Sciatic nerve (tissue), 2 donors: ENCODE results near the gene RNF41. TPM values are rescaled to one million over a fixed set of nuclear protein-coding genes. Genes with fewer than 3 reads are reported as not detected.

Source experiments
- ATAC-seq: fragments of 200-7000 bp; cut with Tn5 transposase; one replicate; pipeline ENCODE4 v1.9.1; 2020; ENCODE audit warnings: mild to moderate bottlenecking, moderate library complexity
- DNase-seq: peaks from one replicate; pipeline ENCODE4 v3.0.0-alpha.2; 2020; ENCODE audit warnings: low spot score
- intact Hi-C: fragments of 100-400 bp; cut with DNase I; formaldehyde crosslinking; loops from one replicate; pipeline ENCODE4 v1.14.2; 2022
- total RNA-seq: library from RNA; stranded (reverse); fragmentation: NEBNext Ultra II Directional; extraction: Animal tissue kit (Norgen Biotek cat#: 25700); gene quantifications from one replicate; pipeline ENCODE4 v1.2.1, GENCODE V29; 2021
- donor health status: DM: no; HTN: no; CAD: no.
- donor health status: DM: no; HTN: no; CAD: no.

Gene RNF41
- total RNA-seq, 1 donor from 2014 or later, result 40.7 TPM

DNA sequence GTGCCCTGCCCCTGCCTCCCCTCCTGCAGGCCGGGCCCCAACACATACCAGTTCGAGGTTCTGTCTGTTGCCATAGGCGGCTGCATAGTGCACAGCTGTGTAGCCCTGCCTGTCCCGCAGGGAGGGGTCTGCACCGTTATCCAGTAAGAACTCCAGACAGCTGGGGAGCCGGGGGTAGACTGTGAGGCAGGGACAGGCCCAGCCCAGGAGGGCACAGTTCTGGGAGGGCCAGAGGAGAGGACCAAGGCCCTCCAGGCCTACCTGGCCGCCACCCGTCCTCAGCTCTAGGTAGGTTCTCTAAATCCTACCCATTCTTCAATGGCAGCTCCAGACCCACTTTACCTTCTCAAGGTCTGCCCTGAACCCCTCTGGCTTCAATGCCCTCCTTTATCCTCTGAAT, 27.0 kb upstream of the RNF41 start:
- DNase-seq, result no peak
- no peak for ATAC-seq
- intact Hi-C loops, result no loop called here

DNA sequence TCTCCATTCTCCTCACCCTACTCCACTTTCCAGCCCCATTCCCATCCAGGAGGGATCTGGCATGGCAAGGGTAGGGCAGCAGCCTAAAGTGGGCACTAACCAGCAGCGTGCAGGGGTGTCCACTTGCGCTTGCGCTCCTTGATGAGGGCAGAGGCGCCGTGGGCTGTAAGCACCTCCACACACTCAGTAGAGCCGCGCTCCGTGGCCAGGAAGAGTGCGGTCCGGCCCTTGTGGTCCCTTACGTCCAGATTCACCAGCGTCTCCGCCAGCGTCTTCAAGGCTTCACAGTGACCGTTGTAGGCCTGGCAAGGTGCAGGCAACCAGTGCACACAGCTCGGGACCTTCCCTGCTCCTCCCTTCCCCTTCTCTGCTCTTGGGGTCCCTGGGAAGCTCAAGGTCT, 26.2 kb upstream of the RNF41 start:
- intact Hi-C loops, result no loop called here
- ATAC-seq (no peak), DNase-seq (no peak)

DNA sequence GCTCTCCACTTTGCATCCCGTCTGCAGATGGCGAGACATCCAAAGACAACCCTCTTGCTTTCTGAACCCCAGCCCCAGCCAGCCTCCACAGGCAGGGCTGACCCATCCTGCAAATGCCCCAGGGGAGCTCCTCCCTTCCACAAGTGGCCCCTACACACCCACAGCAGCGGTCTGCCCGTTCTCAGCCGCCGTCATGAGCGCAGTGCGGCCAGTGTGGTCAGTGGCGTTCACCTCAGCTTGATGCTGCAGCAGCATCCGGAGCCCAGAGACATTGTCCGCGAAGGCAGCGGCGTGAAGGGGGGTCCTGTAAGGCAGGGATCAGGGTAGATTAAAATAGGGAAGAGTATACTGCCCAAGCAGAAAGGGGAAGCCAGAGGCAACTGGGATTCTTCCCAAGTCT, 22.8 kb upstream of the RNF41 start:
- intact Hi-C loops, result no loop called here
- no peak for ATAC-seq
- no peak for DNase-seq

- no peak for DNase-seq
- intact Hi-C loops, result no loop called here
- ATAC-seq, result no peak
Observed at GRCh38 chr12:56243731-56244181, 22.0 kb upstream of the RNF41 start.

GRCh38 chr12:56242986-56243385, 21.3 kb upstream of the RNF41 start:
- intact Hi-C loops, result no loop called here
- ATAC-seq (no peak), DNase-seq (no peak)

GRCh38 chr12:56241424-56242303, 19.9 kb upstream of the RNF41 start:
- DNase-seq (no peak), ATAC-seq (no peak)
- intact Hi-C loops, result no loop called here

DNA sequence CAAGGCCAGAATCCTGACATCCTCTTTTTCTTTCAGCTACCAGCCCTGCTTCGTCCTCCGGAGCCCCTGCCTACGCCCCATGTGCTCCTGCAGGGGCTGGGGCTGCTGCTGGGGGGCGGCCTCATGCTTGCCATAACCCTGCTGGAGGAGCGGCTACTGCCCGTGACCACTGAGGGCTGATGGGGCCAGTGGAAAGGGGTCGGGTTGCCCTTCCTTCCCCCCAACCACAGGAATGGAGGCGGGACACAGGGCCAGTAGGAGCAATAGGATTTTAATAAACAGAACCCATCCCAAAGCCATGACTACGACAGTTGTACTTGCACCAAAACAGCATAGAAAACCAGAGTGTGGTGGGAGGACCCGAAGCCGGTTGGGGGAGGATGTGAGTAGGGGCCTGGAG, 15.8 kb upstream of the RNF41 start:
- intact Hi-C loops, result no loop called here
- DNase-seq (no peak), ATAC-seq (peak; percentile 32)

DNA sequence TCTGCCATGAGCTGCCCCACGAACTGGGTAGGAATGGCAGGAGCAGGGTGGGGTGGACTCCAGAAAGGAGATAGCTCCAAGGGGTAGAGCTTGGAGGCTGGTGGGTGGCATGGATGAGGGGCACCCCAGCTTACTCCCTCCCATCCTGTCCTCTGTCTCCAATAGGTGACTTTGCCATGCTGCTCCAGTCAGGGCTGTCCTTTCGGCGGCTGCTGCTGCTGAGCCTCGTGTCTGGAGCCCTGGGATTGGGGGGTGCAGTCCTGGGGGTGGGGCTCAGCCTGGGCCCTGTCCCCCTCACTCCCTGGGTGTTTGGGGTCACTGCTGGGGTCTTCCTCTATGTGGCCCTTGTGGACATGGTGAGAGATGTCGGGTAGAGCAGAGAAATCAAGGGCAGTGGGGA, 15.3 kb upstream of the RNF41 start:
- ATAC-seq, result peak; percentile 40
- intact Hi-C loops, result no loop called here
- DNase-seq, result no peak

DNA sequence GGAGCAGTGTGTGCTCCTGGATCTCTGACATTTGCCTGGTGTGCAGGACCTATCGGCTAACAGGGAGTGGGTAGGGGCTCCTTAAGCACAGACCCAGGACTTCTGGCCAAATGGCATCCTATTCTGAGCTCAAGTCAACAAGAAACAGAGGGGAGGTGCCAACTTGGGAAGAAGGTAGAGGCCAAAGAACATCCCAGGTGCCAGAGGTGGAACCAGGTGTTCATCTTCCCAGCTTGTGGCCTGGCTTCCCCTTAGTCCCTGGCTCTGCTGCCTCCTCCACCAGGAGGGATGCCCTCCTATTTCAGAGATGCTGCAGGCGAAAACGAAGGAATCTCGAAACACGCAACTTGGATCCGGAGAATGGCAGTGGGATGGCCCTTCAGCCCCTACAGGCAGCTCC, 14.4 kb upstream of the RNF41 start:
- ATAC-seq, result no peak
- no peak for DNase-seq

DNA sequence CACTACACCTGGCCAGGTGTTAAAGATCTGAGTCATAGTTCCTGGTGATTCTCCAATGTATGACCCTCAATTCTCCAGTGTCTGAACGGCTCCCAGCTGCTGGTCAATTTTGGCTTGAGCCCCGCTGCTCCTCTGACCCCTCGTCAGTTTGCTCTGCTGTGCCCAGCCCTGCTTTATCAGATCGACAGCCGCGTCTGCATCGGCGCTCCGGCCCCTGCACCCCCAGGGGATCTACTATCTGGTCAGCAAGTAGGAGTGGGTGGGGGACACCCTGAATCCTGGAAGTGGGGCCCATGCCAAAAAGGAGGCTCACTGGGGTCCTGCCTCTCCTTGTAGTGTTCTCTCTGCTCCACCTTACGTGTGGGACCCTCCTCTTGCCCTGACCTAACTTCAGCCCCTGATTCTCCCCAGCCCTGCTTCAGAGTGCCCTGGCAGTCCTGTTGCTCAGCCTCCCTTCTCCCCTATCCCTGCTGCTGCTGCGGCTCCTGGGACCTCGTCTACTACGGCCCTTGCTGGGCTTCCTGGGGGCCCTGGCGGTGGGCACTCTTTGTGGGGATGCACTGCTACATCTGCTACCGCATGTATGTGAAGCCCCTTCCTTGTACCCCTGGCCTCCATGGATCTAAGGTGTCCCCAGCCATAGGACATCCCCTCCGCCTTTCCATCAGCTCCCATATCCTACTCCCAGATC, 13.2 kb upstream of the RNF41 start:
- intact Hi-C loops, result loop anchor here (5.0 kb wide), 1 partner anchor 187 kb away; no protein-coding TSS in a partner anchor
- ATAC-seq (no peak), DNase-seq (no peak)

More for the DNA sequence above, 14.4 kb upstream of the RNF41 start:
- intact Hi-C loops, result no loop called here

GRCh38 chr12:56231184-56231582, 9.5 kb upstream of the RNF41 start:
- no peak for DNase-seq
- no peak for ATAC-seq
- intact Hi-C loops, result loop anchor here (5.0 kb wide), 1 partner anchor 191 kb away; no protein-coding TSS in a partner anchor

- DNase-seq (no peak), ATAC-seq (no peak)
- intact Hi-C loops, result loop anchor here (5.0 kb wide), 1 partner anchor 192 kb away; no protein-coding TSS in a partner anchor
Observed at GRCh38 chr12:56230432-56231183, 8.9 kb upstream of the RNF41 start.

GRCh38 chr12:56229916-56230431, 8.3 kb upstream of the RNF41 start, which contains the start of gene SLC39A5:
Gene SLC39A5 (plus strand): TSS chr12:56230051. CDS start chr12:56231275, 1,224 bp downstream.
- ATAC-seq (no peak), DNase-seq (no peak)
- intact Hi-C loops, result loop anchor here (5.0 kb wide), 1 partner anchor 192 kb away; no protein-coding TSS in a partner anchor

DNA sequence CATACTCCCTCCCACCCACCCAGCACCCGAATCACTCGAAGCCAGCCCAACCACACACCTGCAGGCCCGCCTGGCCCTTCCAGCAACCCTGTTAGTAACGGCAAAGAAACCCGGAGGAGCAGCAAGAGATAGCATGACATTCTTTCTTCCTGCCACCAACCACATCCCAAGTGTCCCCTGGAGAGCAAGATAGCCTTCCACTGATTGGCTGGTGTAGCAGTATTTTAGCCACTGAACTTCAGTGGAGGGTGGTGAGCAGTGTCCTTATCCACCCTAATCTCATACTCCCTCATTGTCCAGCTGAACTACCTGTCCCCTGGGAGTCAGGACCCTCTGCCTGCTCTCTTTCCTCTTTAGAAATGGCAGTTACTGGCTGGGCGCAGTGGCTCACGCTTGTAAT, 7.4 kb upstream of the RNF41 start:
- intact Hi-C loops, result no loop called here
- ATAC-seq (no peak), DNase-seq (no peak)

GRCh38 chr12:56224954-56225353, 3.2 kb upstream of the RNF41 start:
- ATAC-seq, result no peak
- DNase-seq, result no peak
- intact Hi-C loops, result no loop called here

GRCh38 chr12:56224102-56224701, 2.5 kb upstream of the RNF41 start, which contains the start of gene NABP2:
Gene NABP2 (plus strand): TSS chr12:56224342. CDS start chr12:56224857, 515 bp downstream.
- intact Hi-C loops, result no loop called here
- ATAC-seq (peak; percentile 91), DNase-seq (peak; percentile 98)

DNA sequence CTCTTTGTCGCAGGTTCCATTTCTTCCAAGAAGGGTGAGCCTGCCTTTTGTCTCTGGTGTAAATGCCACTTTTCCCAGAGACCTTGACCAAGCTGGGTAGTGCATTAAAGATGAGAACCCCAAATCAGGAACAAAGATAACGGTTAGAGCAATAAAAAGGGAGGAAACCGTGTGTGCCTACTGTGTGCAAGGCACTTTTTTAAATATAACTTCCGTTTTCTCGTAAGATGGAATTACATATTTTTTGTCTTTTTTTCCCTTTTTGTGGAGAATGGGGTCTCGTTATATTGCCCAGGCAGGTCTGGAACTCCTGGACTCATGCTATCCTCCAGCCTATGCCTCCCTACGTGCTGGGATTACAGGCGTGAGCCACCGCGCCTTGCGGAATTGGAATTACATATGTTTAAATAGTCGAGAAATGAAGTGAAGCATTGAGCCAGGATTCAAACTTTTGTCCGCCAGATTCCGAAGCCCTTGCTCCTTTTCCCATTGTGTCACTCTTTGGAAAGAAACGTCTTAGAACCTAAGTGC, 1.9 kb upstream of the RNF41 start:
- no peak for ATAC-seq
- intact Hi-C loops, result no loop called here
- DNase-seq, result no peak

GRCh38 chr12:56222531-56222895, 791 bp upstream of the RNF41 start:
- ATAC-seq (no peak), DNase-seq (no peak)
- intact Hi-C loops, result no loop called here
